ENCODE measurements around the gene SSBP3. TPM values are rescaled to one million over a fixed set of nuclear protein-coding genes. Genes with fewer than 3 reads are reported as not detected.

The SSBP3 gene
- total RNA-seq, 1 experiment from 2014 or later, result 37.5 TPM

- H3K27ac ChIP-seq (ENCODE audit: low read depth, low read length), result no peak overlapping the region
- no peak overlapping the region for H3K9ac ChIP-seq (ENCODE audit: low read length)
- H3K9me2 ChIP-seq (ENCODE audit: insufficient read depth), result no peaks in the 10 kb centered on the region
- no peaks in the 10 kb centered on the region for H3K79me2 ChIP-seq (ENCODE audit: insufficient read depth, low read length)
- no peak overlapping the region for H2AFZ ChIP-seq (ENCODE audit: low read depth, low read length, poor library complexity, severe bottlenecking)
- no peaks in the 10 kb centered on the region for H3K27me3 ChIP-seq (ENCODE audit: insufficient read depth, low read length)
- DNase-seq (ENCODE audit: low read depth, low spot score) (no peak), ATAC-seq (no peak)
- no peaks in the 10 kb centered on the region; a peak in 1 of 4 replicates for H3K36me3 ChIP-seq (ENCODE audit: control insufficient read depth in 1 of 2, insufficient read depth in 2 of 2, low read length in 2 of 2)
- H4K20me1 ChIP-seq (ENCODE audit: insufficient read depth), result no peaks in the 10 kb centered on the region
- intact Hi-C loops (cut with micrococcal nuclease), result no loop called here
- no peak overlapping the region for H3K4me2 ChIP-seq (ENCODE audit: low read length)
- ChIA-PET POLR2A (no interaction called here), CTCF (no interaction called here), RAD21 (ENCODE audit: low non-redundant PET in 1 of 2, low total read pairs in 2 of 2, uncharacterized antibody in 2 of 2, unreplicated experiment in 2 of 2) (no interaction called here)
- no TSS peak for BruUV-seq (replicated peaks)
- no peaks in the 10 kb centered on the region for H3K9me3 ChIP-seq (ENCODE audit: control insufficient read depth in 1 of 2, insufficient read depth in 1 of 2, low read depth in 1 of 2, low read length in 2 of 2)
- TF ChIP-seq ZBTB33 (IDR thresholded peaks at IDR 0.05; ENCODE audit: extremely low read depth, insufficient replicate concordance, low read length), result no peak
- TF ChIP-seq ELF1 (IDR thresholded peaks at IDR 0.05; ENCODE audit: borderline replicate concordance, low read depth), result no peak
- no peak for TF ChIP-seq POLR2AphosphoS5 (IDR thresholded peaks at IDR 0.05; ENCODE audit: low read depth, low read length)
- TF ChIP-seq ATF3 (IDR thresholded peaks at IDR 0.05), result no peak
- TF ChIP-seq JUND (IDR thresholded peaks at IDR 0.05), result no peak
- no peak for TF ChIP-seq REST (IDR thresholded peaks at IDR 0.05; ENCODE audit: low read depth)
- H3K4me3 ChIP-seq (replicated peaks in 1 of 2; ENCODE audit: low read depth in 1 of 2, low read length in 2 of 2), result no peak overlapping the region
- H3K4me1 ChIP-seq (ENCODE audit: control insufficient read depth in 1 of 2, insufficient read depth in 2 of 2, low read length in 2 of 2), result no peaks in the 10 kb centered on the region
These were observed 229.4 kb downstream of the SSBP3 start for GRCh38 chr1:54176621-54177327.

Other genes with a start within 250 kb of the SSBP3 start
- gene CYB5RL, start 206.4 kb downstream of the SSBP3 start, total RNA-seq (2021; ENCODE audit: unreplicated experiment), result 11.7 TPM
- 132 TPM for gene MRPL37, start 206.2 kb downstream of the SSBP3 start, total RNA-seq (2021; ENCODE audit: unreplicated experiment)
- gene ACOT11, start 141.8 kb upstream of the SSBP3 start, total RNA-seq (2021; ENCODE audit: unreplicated experiment), result 31.1 TPM
- not detected for gene FAM151A, start 217.1 kb upstream of the SSBP3 start, total RNA-seq (2021; ENCODE audit: unreplicated experiment)
- 1.1 TPM for gene MROH7, start 235.4 kb upstream of the SSBP3 start, total RNA-seq (2021; ENCODE audit: unreplicated experiment)